NCI-H524 (cell line): ENCODE measurements around the gene KIF4A.
"Not testable (repeated sequence)": the region's sequence is repeated elsewhere in the genome, so short reads cannot be mapped to it uniquely, and the experiment has no call there.

Experiments
- DNase-seq, 2 experiments: peaks; one replicate each; lab custom pipeline; 2025; lab: John Stamatoyannopoulos, UW

Gene KIF4A

GRCh38 chrX:70289793-70290770 lies at the start of gene KIF4A, which contains the start of gene PDZD11:
Gene KIF4A, plus strand, starts transcription at chrX:70290104. Its CDS starts 355 bp downstream, at chrX:70290459.
Gene PDZD11, minus strand, starts transcription at chrX:70289927. Its CDS starts 586 bp downstream, at chrX:70289341.
- DNase-seq = peak; percentile 70 to 87

- DNase-seq = no peak
Measured at GRCh38 chrX:70240751-70241150, 49.2 kb upstream of the KIF4A start.

DNA sequence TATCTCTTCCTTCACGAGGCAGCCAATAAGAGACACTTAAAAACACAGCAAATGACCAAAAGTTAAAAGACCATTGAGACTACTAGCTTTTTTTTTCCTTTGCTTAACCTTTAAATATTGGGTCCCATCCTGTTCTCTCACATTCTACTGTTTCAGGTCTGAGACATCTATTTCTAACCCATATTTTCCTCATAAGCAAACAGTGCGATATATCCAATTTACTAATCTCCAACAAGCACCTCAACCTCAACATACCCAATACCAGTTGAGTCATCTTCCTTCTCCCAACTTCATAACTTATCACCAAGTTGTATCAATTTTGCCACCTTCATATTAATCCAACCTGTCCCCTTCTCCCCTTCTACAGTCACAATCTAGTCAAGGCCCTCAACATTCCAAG lies 48.4 kb upstream of the KIF4A start:
- DNase-seq = no peak

DNA sequence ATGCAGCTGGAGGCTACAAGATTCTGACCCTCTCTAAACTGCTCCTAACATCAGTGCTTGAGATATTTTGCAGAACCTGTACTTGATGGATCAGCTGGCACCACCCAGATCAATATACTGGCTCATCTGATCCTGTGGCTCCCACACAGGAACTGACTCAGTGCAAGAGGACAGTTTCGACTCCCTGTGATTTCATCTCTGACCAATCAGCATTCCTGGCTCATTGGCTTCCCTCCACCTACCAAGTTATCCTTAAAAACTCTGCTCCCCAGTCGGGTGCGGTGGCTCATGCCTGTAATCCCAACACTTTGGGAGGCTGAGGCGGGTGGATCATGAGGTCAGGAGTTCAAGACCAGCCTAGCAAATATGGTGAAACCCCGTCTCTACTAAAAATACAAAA lies 46.3 kb upstream of the KIF4A start:
- DNase-seq = not testable (repeated sequence)

GRCh38 chrX:70244881-70245280 lies 45.0 kb upstream of the KIF4A start:
- DNase-seq = no peak

- DNase-seq = no peak
Measured at GRCh38 chrX:70247252-70247651, 42.7 kb upstream of the KIF4A start.

DNA sequence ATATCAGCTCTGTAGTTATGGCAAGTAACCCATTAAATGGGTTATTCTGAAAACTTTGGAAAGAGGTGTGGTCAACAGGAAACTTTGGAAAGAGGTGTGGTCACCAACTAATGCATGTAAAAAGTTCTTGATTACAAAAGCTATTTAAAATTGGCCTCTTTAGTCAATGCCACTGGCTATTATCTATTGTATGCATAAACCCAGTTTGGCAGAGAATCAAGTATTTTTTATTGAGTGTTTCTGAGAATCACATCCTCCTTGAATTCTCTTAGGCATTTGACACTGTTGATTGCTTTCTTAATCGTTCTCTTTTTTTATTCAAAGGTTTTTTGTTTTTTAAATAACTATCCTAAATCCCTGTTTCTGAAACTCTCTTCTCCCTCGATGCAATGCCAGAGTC lies 37.4 kb upstream of the KIF4A start:
- DNase-seq = no peak

DNA sequence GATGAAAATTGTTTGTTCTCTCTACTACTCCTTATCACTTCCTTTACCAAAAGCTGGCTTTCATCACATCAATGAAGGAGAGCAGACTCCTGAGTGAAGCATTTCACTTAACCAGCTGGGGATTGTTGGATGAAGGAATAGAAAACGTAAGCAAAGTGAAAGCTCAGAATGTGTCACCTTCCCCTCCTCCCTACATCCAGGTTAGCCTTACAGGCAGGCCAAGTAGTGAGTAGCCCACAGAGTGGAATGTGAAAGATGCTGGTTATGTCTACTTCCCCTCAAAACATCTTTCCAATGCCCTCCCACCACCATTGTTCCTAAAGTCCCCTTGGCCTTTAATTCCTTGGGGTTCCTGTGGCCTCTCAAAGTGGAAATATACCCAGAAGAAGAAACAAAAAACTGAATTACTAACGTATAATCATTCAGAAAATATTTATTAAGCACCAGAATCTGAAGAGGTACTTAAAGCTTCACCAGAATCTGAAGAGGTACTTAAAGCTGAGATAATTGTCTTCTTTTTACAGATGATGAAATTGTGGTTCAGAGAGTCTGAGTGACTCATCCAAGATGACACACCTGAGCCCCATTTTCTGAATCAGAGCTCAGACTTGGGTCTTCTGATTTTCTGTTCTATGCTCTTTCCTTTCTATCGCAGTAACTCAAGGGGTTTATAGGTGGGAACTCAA lies 36.4 kb upstream of the KIF4A start:
- peak in 1 of 2 experiments; percentile 39 for DNase-seq

- DNase-seq = no peak
Measured at GRCh38 chrX:70254063-70254400, 35.9 kb upstream of the KIF4A start.

DNA sequence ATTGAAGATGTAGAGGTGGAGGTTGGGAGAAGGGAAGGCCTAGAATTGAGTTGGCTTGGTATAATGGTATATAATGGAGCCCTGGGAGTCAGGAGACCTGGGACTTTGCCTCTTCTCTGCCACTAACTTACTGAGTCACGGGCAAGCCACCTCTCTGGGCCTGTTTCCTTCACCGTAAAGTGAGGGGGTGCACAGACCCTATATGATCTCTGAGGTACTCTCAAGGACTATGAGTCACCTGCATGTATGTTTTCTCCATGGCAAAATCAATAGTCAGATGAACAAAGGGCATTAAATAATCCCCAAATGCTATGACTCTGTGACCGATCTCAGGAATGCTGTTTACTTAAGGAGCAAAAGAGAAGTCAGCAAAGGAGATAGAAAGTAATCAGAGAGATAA lies 35.0 kb upstream of the KIF4A start:
- no peak for DNase-seq

DNA sequence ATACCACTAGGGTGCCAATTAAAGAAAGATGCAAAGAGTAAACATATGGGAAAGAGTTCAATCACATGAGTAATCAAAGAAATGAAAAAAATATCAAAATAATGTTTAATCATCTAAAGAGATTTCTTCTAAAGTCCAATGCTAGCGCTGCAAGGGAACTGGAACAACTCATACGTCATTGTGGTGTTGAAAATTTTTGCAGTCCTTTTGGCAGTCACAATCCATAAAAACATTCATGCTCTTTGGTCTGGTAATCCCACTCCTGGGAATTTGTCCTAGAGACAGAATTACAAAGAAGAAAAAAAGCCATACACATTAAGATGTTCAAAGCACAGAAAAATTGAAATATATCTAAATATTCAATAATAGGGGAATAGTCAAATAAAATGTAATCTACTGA lies 34.5 kb upstream of the KIF4A start:
- no peak for DNase-seq

GRCh38 chrX:70257423-70258288 lies 32.2 kb upstream of the KIF4A start:
- DNase-seq = no peak

GRCh38 chrX:70260104-70260503 lies 29.8 kb upstream of the KIF4A start, which contains the start of gene P2RY4:
Gene P2RY4, minus strand, starts transcription at chrX:70260204. Its CDS starts 580 bp downstream, at chrX:70259624.
- DNase-seq = no peak

DNA sequence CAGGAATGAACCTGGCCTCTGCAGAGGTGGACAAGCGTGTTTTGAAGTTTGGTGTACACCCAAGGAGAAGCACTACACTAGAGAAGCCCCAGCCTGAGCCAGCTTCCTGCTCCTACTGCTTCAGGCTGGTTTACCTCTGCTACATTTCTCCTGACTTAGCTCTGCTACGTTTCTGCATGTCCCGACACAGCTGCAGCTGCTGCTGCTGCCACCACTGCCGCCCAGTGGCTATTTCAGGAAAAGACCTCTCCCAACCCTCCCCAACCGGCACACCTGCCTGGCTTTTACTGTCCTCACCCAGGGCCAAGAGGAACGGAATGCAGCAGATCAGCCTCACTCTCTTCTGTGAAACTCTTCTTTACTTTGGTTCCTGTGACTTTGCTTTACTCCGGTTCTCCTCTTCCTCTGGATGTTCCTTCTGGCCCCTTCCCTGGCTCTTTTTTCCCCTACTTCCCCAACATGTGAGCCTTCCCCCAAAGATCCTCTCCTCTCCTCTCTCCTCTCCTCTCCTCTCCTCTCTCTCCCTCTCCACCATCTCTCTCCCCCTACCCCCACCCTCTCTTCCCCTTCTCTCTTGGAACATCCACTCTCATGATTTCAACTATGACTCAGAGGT lies 26.8 kb upstream of the KIF4A start:
- DNase-seq = peak in 1 of 2 experiments; percentile 52

DNA sequence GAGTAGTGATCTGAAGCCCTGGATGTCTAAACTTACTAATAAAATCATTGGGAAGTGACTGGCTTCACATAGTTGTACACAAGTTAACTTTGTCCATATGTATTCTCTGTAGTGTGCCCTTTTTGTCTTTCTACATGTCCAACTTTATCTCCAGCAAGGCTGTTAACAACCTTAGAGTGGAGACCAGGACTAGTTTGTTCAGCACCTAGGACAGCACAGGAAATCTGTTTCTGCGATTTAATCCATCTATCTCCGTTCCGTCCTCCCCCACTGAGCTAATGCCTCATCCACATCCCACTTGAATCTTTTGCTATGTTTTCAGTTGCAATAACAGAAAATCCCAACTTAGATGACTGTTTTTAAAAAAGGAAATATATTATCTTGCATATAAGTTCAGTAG lies 25.1 kb upstream of the KIF4A start:
- no peak for DNase-seq

GRCh38 chrX:70268034-70268433 lies 21.9 kb upstream of the KIF4A start, which contains the start of gene ARR3:
Gene ARR3, plus strand, starts transcription at chrX:70268334. Its CDS starts 1,052 bp downstream, at chrX:70269386.
- DNase-seq = peak in 1 of 2 experiments; percentile 9

- not testable (repeated sequence) for DNase-seq
Measured at GRCh38 chrX:70274029-70274428, 15.9 kb upstream of the KIF4A start.

- peak; percentile 84 to 90 for DNase-seq
Measured at GRCh38 chrX:70279081-70279480, 10.8 kb upstream of the KIF4A start.

GRCh38 chrX:70280573-70280972 lies 9.3 kb upstream of the KIF4A start:
- no peak for DNase-seq

GRCh38 chrX:70281951-70282350 lies 8.0 kb upstream of the KIF4A start, which contains the start of gene RAB41:
Gene RAB41, plus strand, starts transcription at chrX:70282172. Its CDS starts 46 bp downstream, at chrX:70282218.
- no peak for DNase-seq

DNA sequence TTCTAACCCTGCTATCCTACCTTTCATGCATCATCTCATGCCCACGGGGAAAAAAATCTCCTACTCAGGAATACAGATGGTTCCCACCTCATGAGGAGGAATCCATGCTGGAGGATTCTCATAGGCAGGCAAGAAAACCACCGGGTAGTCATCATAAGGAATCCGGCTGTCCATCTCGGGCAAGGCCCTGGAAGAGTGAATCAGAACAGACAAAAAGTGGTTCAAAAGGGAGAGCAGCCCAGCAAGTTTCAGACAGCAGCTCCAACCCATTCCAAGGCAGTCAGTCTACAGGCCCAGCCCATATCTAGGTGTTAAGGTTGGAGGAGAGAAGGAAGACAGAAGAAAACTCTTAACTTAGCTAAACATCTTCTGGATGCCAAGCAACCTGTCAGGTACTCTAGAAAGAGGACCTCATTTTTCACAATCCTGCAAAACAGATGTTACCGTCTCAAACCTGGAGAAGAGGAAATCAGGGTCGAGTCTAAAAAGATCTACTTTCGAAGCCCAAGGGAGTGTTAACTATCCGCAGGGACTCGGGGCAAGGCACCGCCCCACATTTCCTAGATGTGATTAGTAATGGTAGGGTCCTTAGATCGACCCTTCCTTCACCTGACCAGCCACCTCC lies 624 bp upstream of the KIF4A start:
- no peak for DNase-seq
